Loucy (cell line): ENCODE measurements around the gene ZMIZ2.

Experiments used
- EZH2phosphoT487 ChIP-seq: fragments of 200-600 bp; IDR thresholded peaks from 2 replicates; pipeline ENCODE4 v1.6.1; 2018; ENCODE audit warnings: antibody characterized with exemption, mild to moderate bottlenecking, moderate library complexity, borderline replicate concordance
- TF ChIP-seq, protein P1 (sequence below): fragments of 200-600 bp; sonication (generic); conservative IDR thresholded peaks from 2 replicates; pipeline ENCODE4 v1.5.1; 2014; ENCODE audit warnings: mild to moderate bottlenecking, antibody characterized with exemption, low read length

DNA sequence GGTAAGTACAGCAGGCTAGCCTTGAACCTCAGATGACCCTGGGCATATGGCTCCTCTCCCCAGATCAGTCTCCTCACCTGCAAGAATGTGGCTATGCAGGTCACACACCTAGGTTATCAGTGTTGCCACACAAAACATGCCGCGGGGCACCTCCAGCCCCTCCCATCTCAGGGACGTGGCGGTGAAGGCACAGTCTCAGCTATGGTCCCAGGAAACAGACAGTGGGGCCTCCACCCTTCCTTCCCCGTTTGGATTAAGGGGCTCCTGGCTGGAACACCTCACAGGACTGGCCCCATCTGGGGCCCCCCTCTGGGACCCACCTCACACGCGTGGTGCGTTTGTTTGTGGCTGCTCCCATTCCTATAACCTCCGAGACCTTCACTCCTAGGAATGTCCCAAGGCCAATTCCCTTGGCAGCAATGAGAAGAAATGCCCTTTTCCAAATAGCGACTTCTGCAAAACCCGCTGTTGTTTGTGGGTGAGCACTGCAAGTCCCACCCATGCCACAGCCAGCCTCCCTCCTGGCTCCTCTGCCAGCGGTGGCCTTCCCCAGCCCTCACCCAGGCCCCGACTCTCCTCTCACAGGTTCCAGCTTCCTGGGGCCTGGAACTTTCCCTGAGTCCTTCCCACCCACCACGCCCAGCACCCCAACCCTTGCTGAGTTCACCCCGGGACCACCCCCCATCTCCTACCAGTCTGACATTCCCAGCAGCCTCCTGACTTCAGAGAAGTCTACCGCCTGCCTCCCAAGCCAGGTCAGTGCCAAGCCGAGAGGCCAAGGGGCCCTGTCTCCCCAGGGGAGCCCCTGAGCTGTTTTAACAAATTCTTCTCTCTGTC lies 17.1 kb downstream of the ZMIZ2 start:
- TF ChIP-seq, protein P1, sequence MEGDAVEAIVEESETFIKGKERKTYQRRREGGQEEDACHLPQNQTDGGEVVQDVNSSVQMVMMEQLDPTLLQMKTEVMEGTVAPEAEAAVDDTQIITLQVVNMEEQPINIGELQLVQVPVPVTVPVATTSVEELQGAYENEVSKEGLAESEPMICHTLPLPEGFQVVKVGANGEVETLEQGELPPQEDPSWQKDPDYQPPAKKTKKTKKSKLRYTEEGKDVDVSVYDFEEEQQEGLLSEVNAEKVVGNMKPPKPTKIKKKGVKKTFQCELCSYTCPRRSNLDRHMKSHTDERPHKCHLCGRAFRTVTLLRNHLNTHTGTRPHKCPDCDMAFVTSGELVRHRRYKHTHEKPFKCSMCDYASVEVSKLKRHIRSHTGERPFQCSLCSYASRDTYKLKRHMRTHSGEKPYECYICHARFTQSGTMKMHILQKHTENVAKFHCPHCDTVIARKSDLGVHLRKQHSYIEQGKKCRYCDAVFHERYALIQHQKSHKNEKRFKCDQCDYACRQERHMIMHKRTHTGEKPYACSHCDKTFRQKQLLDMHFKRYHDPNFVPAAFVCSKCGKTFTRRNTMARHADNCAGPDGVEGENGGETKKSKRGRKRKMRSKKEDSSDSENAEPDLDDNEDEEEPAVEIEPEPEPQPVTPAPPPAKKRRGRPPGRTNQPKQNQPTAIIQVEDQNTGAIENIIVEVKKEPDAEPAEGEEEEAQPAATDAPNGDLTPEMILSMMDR, result no peak
- no peak for TF ChIP-seq EZH2phosphoT487
